ENCODE measurements around the gene UBL7.

The UBL7 gene

DNA sequence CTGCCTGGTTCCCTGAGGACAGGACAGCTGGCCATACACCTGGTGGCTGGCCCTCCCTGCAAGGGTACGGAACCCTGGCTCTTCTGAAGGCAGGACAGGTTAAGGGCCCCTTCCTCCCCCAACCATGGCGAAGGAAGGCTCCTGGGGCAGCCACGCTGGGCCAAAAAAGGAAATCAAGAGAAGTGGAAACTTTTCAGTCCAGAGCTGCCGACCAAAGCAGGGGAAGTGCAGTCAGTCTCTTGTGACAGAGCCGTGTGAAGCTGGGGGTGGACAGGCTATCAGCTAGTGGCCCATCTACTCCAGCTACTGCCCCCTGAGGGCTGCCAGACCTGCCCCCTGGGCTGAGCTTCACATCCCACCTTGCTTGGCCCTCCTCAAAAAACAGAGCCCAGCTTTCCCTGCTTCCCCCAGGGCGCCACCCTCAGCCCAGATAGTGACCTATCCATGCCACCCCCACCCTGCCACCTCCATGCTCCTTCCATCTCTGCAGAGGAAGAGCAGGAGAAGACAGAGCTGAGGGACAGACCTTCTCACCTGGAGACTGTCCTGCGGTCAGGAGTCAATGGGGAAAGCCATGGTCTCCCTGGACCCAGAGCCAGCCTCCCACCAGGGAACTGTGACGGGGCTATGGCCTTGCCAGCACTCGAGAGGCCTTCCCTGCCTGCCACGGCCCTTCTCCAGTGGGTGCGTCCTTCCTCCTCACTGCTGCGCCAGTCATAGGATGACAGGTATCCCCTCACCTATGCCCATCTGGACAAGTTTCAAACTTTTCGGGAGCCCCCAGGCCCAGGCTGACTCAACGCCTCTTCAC is 31.8 kb downstream of the UBL7 start:
- H3K9me3 ChIP-seq (ENCODE audit: control insufficient read depth, low read length): no peaks in the 10 kb centered on the region
- peaks cover 3% of the 10 kb centered on the region for H3K79me2 ChIP-seq
- no peak overlapping the region for H2AFZ ChIP-seq
- peaks cover 34% of the 10 kb centered on the region for H3K4me1 ChIP-seq
- no peaks in the 10 kb centered on the region for H3K27me3 ChIP-seq (ENCODE audit: control insufficient read depth, insufficient read depth, low read length)
- H3K27ac ChIP-seq: peak overlapping the region; percentile 84
- no peaks in the 10 kb centered on the region for H3K36me3 ChIP-seq (ENCODE audit: control insufficient read depth, insufficient read depth, low read length)
- TF ChIP-seq, protein P1, sequence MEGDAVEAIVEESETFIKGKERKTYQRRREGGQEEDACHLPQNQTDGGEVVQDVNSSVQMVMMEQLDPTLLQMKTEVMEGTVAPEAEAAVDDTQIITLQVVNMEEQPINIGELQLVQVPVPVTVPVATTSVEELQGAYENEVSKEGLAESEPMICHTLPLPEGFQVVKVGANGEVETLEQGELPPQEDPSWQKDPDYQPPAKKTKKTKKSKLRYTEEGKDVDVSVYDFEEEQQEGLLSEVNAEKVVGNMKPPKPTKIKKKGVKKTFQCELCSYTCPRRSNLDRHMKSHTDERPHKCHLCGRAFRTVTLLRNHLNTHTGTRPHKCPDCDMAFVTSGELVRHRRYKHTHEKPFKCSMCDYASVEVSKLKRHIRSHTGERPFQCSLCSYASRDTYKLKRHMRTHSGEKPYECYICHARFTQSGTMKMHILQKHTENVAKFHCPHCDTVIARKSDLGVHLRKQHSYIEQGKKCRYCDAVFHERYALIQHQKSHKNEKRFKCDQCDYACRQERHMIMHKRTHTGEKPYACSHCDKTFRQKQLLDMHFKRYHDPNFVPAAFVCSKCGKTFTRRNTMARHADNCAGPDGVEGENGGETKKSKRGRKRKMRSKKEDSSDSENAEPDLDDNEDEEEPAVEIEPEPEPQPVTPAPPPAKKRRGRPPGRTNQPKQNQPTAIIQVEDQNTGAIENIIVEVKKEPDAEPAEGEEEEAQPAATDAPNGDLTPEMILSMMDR (IDR thresholded peaks at IDR 0.05): no peak
- H3K4me2 ChIP-seq (ENCODE audit: low read length): no peak overlapping the region
- H3K9ac ChIP-seq: no peak overlapping the region
- no peak overlapping the region for H3K4me3 ChIP-seq (ENCODE audit: low read depth, low read length)

DNA sequence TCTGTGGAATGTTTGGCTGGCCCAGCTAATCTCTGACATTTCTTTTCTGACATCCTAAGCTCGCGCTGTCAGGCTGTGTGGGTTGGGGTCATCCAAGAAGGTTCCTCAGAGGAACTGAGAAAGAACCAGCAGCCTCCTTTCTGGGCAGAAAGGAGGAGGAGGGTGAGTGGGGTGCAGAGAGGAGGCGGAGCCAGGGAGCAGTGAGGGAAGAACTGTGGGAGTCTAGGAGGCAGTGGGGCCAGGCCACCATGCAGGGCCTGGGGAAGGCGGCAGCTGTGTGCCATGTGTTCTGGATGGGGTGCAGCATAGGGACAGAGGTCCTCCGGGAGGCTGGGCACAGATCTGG is 32.5 kb downstream of the UBL7 start:
- Histone ChIP-seq H2AFZ (no peak overlapping the region), H3K4me3 (ENCODE audit: low read depth, low read length) (no peak overlapping the region), H3K9ac (no peak overlapping the region), H3K27ac (peak overlapping the region; percentile 84), H3K27me3 (ENCODE audit: control insufficient read depth, insufficient read depth, low read length) (no peaks in the 10 kb centered on the region), H3K4me1 (peaks cover 36% of the 10 kb centered on the region), H3K4me2 (ENCODE audit: low read length) (no peak overlapping the region), H3K9me3 (ENCODE audit: control insufficient read depth, low read length) (no peaks in the 10 kb centered on the region), H3K79me2 (peaks cover 3% of the 10 kb centered on the region), H3K36me3 (ENCODE audit: control insufficient read depth, insufficient read depth, low read length) (no peaks in the 10 kb centered on the region)
- TF ChIP-seq, protein P1 (IDR thresholded peaks at IDR 0.05): no peak

DNA sequence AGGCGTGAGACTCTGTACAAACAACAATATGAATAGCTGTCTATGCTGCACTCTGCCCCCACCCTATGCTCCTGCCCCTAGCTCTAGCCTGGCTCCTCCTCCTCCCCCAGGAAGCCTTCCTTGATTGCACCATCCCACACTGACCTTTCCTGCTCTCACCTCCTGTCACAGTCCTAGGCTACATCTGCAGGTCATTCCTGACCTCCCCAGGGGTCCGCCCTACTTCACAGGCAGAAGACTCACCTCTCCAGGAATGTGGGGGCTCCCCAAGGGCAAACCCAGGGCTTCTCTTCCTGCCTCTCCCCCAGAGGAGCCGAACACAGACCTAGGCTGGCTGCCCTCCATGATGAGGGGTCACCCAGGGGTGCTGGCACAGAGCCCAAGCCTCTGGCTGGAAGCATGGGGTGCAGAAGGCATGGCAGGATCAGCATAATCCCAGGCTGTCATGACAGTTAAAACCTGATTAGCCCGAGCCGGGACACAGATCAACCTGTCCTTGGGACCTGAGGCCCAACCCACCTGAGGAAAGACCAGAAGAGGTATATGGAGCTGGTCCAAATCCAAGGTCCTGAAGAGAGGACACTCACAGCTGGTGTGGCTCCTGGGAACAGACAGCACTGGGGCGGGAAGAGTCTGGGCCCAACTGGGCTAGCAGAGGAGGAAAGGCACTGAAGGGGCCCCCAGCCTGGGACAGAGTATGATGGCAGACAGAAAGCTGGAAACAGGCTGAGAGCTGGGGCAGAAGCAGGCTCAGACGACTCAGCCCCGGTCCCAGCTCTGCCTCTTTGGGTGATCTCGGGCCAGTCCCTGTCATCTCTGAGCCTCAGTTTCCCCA is 33.1 kb downstream of the UBL7 start:
- TF ChIP-seq, protein P1 (IDR thresholded peaks at IDR 0.05): no peak
- H3K4me3 ChIP-seq (ENCODE audit: low read depth, low read length): no peak overlapping the region
- H3K9me3 ChIP-seq (ENCODE audit: control insufficient read depth, low read length): no peaks in the 10 kb centered on the region
- no peaks in the 10 kb centered on the region for H3K27me3 ChIP-seq (ENCODE audit: control insufficient read depth, insufficient read depth, low read length)
- no peak overlapping the region for H3K9ac ChIP-seq
- peaks cover 5% of the 10 kb centered on the region for H3K79me2 ChIP-seq
- H3K27ac ChIP-seq: peak overlapping the region; percentile 84
- no peaks in the 10 kb centered on the region for H3K36me3 ChIP-seq (ENCODE audit: control insufficient read depth, insufficient read depth, low read length)
- H2AFZ ChIP-seq: no peak overlapping the region
- peaks cover 39% of the 10 kb centered on the region for H3K4me1 ChIP-seq
- no peak overlapping the region for H3K4me2 ChIP-seq (ENCODE audit: low read length)

DNA sequence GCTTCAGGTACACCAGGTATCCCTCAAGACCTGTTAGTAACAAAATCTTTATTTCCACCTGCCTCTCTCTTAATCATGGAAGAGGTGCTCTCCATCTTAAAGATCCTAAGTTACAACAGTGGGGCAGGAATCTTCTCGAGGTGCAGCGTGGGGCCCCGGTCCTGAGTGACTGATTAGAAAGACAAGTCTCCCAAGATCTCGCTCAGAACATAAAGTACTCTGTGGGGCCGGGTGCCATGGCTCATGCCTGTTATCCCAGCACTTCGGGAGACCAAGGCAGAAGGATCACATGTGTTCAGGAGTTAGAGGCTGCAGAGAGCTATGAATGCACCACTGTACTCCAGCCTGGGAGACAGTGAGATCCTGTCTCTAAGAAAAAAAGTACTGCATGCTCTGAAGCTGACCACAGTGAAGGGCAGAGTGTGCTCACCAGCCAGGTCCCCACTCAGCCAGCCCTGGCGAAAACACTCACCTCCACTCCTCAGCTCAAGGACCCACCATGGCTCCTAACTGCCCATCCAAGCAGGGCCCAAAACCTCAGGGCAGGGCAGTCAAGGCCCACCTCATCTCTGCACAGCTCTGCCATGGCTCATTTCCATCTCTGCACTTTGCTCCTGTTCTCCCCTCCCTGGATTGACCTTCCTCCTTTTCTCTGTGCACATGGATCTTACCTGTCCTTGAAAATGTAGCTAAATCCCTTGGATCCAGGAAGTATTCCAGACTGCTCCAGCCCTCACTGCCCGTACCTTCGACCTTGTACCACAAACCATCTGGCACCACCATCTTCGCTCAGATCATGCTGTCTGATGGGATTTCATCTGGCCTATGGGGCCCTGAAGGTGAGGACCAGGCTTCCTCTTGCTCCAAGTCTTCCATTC is 34.3 kb downstream of the UBL7 start:
- Histone ChIP-seq H3K27ac (peak overlapping the region; percentile 84), H3K79me2 (peaks cover 5% of the 10 kb centered on the region), H3K4me2 (ENCODE audit: low read length) (no peak overlapping the region), H3K4me1 (peaks cover 47% of the 10 kb centered on the region), H2AFZ (no peak overlapping the region), H3K4me3 (ENCODE audit: low read depth, low read length) (no peak overlapping the region), H3K9me3 (ENCODE audit: control insufficient read depth, low read length) (no peaks in the 10 kb centered on the region), H3K27me3 (ENCODE audit: control insufficient read depth, insufficient read depth, low read length) (no peaks in the 10 kb centered on the region), H3K9ac (no peak overlapping the region), H3K36me3 (ENCODE audit: control insufficient read depth, insufficient read depth, low read length) (no peaks in the 10 kb centered on the region)
- TF ChIP-seq, protein P1 (IDR thresholded peaks at IDR 0.05): no peak

Measured in parathyroid adenoma (tissue), 2 donors.